Fibroblast of gingiva (primary cell): ENCODE data around the gene PCCA.
A peak's percentile ranks its signal among the peaks of the same experiment; 100 is the strongest.
"Not testable (repeated sequence)": the region's sequence is repeated elsewhere in the genome, so short reads cannot be mapped to it uniquely, and the experiment has no call there.

Experiments used
- DNase-seq: peaks from one replicate; pipeline ENCODE4 v3.0.0-alpha.2; 2011; ENCODE audit warnings: low read depth

The PCCA gene

DNA sequence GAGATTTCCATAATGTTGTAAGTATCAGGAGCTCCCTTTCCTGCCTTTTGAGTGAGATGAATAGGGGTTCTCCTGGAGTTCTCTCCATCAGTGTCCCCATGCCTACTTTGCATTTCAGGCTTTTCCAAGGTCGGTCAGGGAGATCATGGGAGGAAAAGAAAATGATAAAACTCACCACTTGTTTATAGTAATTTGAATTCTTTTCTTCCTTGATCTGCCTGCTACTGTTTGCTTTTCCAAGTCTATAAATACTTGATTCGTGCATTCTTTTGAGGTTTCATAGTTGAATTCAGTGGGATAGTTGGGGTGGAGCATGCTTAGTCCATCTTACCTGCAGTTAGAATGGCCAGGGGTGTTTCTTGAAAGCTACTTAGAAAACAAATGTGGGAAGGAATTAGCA lies 51.5 kb downstream of the PCCA start:
- DNase-seq, result no peak

DNA sequence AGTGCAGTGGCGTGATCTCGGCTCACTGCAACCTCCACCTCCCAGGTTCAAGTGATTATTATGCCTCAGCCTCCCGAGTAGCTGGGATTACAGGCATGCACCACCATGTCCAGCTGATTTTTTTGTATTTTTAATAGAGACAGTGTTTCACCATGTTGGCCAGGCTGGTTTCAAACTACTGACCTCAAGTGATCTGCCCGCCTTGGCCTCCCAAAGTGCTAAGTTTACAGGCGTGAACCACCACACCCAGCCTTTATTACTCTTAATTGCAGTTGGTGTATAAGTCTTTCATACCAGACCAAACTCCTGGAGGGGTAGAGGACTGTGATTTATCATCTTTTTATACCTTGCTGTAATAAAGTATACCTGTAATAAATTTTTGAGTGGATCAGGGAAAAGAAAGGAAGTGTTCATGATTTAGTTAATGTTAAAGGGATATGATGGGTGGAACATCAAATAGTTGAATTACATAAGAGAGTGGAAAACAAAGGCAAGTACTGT lies 52.6 kb downstream of the PCCA start:
- not testable (repeated sequence) for DNase-seq

DNA sequence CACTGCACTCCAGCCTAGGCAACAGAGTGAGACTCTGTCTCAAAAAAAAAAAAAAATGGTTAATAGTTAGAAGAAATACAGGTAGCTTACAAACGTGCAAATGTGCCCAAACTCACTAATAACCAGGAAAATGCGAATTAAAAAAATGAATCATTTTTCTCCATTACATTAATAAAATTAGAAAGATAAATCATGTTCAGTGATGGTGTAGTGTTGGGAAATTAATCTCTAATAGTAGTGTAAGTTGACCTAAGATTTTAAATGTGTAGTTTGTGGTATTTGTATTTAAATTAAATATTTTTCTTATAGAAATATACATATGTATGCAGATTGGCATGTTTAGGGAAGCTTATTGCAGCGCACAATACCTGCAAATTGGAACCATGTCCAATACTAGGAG lies 57.6 kb downstream of the PCCA start:
- DNase-seq, result no peak

DNA sequence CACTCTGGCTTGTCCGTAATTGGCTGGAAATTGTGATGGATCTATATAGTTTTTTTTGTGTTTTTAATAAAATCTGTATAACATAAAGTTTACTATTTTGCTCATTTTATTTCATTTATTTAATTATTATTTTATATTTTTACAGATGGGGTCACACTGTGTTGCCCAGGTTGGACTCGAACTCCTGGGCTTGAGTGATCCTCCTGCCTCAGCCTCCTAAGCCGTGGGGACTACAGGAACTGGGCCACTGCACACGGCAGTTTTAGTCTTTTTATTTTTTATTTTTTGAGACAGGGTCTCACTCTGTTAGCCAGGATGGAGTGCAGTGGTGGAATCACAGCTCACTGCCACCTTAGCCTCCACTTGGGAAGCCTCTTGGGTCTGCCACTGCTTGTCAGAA lies 58.9 kb downstream of the PCCA start:
- DNase-seq, result no peak

DNA sequence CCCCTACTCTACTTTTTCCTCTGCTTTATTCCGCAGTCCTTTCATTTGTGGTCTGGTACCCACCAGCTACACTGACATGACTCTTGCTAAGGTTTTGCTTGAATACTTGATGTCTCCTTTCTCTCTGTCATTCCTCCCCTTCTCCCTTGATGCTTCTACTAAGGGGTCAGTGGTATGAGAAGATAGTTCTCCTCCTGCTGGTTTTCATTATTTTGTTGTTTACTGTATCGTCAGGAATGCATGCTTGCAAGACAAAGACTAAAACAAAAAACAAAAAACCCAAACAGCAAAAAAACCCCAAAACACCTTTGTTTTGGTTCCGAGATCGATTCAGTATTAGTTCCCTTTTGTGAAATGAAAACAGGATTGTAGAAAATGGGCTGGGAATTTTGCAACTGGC lies 59.5 kb downstream of the PCCA start:
- no peak for DNase-seq

DNA sequence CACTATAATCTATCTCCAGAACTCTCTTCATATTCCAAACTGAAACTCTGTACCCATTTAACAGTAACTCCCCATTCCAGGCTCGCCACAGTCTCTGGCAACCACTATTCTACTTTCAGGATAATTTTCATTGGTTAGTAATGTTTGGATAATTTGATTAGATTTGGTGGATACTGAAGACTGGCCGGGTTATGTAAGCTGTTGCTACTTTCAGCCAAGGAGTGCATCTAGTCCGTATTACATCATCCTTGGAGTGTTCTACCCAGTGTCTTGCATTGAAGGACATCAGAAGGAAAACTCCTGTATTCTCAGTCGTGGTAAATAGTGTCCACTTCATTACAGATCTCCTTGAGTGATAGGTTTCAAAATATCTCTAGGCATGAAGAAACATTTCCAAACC lies 60.5 kb downstream of the PCCA start:
- no peak for DNase-seq

DNA sequence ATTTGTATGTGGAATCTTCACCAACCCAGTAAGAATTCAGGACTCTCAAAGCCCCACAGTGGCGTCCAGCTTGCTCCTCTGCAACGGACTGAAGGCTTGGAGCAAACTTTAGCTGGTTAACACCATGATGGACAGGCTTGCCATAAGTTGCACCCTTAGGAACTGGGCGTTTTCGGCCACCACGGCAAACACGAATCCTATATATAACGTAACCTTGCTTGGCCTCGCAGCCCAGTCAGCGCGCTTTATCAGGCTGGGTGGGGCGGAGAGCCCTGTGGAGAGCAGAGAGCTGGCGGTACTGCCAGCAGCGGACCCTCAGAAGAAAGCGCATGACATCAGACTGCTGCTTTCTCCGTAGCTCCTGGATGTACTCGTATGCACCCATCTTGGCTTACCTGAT lies 61.8 kb downstream of the PCCA start:
- DNase-seq, result not testable (repeated sequence)

DNA sequence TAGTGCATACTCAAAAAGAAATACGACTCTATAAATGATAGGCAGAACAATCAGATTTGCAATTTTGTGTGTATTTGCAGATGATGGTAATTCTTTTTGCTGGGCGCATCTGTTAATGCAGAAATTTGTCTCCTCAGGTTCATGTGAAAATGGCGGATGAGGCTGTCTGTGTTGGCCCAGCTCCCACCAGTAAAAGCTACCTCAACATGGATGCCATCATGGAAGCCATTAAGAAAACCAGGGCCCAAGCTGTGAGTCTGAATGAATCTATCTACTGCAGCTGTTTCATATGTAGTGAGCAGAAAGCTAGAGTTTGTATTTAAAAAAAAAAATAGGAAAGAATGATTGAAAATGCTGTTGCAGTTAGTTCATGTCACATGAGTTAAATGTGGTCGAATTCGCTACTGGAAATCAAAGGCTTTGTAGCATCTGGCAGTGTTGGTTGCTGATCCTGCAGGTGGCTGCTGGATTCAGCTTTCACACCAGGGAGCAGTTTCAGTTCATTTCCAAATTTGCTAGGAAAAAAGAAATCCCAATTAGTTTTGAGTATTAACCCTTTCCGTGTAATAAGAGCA lies 66.0 kb downstream of the PCCA start:
- no peak for DNase-seq

DNA sequence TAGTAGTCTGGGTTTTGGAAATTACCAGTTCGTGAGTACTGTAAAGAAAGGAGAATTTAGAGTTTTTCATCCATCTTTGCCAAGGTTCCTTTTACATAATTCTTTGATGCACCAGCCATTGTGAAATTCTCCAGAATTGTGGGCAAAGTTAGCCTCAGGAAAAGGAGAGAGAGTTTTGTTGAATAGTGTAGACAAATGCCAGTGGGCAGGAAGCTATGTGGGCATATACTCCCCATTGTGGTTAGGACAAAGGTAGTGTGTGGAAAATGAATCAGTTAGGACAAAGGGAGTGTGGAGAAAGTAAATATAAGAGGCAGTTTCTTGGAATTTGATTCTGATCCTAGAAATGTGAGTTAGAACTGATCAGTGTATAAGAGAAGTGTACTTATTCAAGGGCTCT lies 67.9 kb downstream of the PCCA start:
- peak; percentile 25 for DNase-seq

DNA sequence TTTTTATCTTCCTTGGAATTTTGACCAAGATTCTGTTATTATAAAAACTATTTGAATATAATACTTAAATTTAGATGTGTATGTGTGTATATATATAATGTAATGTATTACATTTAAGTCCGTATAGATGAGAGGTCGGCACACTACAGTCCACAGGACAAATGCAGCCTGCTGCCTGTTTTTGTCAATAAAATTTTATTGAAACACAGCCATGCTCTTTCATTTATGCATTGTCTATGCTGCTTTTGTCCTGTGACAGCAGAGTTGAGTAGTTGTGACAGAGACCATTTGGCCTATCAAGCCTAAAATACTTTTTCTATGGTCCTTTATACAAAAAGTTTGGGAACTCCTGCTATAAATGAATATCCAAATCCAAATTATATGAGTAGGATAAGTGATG lies 69.7 kb downstream of the PCCA start:
- DNase-seq, result no peak

DNA sequence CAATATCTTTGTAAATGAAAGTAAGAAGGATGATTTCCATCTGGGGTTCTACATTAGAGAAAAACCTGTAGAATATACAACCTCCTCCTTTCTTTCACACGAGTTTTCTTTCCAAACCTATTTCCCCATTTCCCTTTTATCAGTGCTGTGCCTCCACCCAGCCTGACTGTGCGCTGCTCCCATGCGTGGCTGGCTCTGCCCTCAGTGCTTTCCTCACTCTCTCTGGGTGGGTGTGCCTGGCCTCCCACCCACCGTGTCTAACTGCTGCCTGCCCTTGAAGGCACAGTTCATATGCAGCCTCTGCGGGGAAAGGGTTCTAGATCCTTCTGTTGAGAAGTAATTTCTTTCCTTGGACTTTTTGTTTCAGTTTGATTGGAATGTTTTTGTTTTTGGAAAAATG lies 70.7 kb downstream of the PCCA start:
- no peak for DNase-seq

DNA sequence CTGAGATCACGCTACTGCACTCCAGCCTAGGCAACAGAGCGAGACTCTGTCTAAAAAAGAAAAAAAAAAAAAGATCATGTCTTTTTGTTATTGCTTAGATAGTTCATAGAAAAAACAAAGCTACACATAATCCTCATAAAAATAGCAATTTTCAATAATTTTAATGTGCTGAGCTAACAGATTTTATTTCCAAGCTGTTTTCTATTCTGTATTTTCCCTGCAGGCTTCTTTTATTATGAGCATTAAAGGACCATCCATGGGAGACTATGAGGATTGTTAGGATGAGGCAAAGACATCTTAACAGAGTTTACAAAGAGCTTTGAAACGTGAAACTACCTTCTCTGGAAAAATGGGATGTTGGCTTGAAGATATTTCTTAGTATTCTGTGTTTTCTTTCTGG lies 71.6 kb downstream of the PCCA start:
- DNase-seq, result no peak

DNA sequence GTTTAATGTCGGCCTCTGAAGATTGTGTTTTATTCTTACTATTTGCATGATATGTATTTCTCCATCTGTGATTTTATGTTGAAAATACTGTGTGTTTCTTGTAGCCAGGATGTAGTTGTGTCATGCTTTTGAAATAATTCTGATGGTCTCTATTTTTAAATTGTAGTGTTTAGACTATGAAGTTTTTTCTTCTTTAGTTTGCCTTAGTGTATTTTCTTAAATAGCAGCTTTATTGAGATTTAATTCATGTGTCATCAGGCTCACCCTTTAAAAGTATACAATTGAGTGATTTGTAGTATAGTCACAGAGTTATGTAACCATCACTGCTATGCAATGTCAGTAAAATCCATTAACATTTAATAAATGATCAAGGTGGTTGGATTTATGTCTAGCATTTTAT lies 74.5 kb downstream of the PCCA start:
- DNase-seq, result no peak

DNA sequence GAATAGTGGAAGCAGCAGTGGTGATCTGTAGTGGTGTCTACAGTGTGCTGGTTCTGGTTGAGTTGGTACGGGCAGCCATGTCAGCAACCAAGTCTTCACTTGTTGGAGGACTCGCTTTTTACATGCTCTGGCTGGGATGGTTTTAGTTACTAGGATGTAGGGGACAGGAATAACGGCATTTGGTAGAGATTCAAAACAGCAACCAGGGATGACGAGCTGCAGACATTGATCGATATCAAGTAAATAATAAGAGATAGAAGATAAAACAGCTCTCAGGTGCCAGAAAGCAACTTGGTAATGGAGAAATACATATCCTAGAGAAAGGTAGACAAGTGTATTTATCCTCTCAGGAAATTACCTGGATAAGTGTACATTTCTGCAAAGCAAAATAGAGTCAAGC lies 84.3 kb downstream of the PCCA start:
- no peak for DNase-seq

DNA sequence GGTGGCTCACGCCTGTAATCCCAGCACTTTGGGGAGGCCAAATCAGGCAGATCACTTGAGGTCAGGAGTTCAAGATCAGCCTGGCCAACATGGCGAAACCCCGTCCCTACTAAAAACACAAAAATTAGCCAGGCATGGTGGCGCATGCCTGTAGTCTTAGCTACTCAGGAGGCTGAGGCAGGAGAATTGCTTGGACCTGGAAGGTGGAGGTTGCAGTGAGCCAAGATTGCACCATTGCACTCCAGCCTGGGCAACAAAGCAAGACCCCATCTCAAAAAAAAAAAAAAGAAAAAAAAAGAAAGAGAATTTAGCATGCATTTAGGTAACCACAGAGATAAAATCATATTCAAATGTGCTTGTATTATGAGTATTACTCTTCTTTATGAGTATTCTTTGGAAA lies 85.6 kb downstream of the PCCA start:
- DNase-seq, result not testable (repeated sequence)

DNA sequence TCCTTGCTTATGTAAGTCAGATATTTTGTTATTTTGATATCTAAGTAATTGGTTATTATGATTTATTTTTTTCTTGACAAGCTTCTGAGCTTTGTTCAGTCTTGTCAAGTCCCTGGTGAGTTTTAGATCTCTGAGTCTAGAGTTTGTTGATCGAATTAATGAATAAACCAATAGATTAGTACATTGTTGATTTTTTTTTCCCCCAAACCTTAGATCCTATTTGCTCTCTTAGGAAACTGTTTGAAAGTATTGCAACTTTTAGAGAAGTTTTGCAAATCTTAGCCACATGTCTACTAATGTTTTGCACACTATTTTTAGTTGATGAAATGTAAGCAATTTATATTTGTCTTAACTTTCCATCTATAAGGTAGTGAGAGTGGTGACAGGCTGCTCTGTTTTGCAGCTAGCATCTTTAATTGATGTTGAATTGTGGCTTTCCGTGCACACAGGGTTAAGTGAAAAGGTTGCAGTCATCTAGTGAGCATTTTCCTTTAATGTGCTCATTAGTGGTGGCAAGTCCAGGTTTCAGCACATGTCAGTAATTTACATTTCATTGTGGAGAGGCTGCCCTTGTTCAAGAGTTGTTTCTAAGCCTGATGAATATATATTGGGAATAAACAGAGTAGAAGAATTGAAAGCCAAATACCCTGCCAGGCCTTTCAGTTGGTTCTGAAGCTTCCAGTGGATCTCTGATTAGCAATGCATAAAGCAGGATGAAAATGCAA lies 86.3 kb downstream of the PCCA start:
- peak; percentile 4 for DNase-seq

DNA sequence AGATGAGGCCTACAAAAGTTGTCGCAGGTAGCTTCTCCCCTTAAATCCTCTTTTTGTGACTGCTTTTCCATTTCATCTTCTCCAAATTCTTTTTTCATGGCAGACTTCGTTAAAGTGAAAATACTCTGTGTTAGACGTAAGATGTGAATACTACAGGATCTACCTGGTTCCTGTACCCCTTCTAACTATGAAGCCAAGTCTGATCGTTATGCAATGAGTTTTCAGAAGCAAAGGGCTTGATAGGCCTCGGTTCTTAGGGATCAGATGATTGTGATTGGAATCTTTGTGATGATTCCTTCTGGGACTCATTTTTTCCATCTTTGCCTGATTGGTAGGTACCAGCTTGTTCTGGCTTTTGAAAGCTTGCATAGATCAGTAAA lies 86.9 kb downstream of the PCCA start:
- no peak for DNase-seq

DNA sequence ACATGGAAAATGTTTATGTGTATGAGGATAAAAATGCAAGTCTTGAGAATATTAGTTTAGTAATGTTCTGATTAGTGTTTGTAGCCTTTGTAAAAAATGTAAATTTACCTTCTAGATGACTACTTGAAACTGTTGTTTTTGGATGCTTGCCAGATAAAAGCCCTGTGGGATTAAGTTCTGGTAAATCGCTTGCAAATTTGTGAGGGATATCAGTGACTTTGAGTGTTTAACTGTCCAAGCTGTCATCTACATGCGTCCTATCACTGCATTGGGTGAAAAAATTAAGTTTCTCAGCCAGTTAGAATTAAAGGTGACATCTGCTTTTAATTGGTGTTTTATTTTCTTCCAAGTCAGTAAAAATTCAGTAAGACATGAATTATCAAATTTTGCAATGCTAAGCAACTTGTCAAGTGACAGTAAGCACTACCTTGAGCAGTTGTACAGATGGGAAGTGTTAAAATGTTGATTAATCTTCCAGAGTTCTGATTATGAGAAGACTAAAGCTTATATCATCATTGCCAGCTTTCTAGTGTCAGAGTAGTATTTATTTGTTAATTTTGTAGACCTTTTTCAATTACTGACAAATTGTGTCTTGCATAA lies 88.0 kb downstream of the PCCA start:
- DNase-seq, result peak; percentile 37

DNA sequence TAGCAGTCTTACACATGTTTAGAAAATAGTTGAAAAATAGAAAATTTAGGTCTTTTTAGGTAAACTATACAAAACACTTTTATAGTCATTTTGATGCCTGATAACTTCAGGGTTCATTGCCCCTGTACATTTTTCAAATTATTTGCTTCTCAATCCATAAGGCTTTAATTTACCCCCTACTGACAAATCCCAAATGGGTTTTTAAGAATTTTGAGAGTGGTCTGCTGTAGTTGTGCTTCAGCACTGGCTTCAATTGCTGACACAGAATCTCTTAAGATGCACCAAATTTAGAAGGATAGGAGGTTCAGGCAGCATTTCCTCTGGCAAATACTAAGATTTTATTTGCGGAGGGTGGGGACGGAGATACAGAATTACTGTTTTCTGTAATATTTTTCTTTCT lies 89.4 kb downstream of the PCCA start:
- no peak for DNase-seq

DNA sequence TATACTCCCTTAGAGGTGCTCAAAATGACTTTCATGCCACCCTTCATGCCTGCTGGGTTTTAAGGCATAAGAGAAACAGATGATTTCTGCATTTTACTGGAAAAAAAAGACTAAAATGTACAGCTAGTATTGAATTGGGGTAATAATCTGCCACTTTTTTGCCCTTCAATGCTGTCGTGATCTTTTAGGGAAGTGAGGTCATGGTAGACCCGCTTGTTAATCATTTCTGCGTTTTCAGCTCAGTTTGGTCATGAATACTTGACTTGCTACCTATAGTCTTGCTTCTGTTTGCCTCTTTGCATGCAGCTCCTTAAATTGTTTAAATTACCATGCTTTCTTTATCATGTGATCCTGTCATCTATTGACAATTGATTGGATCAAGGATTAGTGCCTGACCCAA lies 90.4 kb downstream of the PCCA start:
- no peak for DNase-seq

DNA sequence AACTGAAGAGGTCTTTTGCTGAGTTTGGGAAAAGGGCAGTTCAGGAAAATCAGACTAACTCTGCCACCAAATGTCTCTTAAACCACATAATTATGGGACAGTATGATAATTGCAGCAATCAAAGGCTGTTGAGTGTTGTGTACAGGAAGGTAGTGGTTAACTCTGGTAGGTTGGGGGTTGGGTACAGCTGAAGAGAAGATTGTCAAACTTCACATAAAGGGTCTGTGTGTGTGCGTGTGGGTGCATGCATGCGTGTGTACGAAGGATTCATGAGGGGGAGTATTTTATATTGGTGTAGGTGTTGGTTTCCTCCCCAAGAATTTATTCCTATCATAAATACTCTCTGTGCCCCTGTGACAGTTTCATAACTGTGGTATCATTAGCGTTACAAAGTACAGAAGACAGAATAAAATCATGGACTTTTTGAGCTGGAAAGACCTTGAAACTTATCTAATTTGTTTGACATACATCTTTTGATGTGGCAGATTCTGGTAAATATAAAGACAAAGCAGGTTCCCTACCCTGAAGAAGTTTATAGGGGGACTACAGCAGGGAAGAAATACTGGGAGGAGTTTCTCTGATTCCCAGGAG lies 94.1 kb downstream of the PCCA start:
- no peak for DNase-seq

DNA sequence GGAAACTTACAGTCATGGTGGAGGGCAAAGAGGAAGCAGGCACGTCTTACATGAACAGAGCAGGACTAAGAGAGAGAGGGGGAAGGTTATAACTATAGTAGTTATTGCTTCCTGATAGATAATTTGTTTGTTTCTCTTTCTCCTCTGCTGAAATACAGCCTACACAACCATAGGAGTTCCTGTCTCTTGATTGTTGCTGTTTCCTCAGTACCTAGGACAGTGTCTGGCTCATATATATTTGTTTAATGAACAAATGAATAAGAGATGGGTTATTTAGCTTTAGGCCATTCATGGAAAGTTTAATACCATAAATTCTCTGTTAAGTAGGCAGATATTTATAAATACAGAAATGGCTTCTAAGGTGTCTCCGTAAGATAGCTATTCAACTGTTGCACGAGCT lies 95.2 kb downstream of the PCCA start:
- DNase-seq, result no peak

DNA sequence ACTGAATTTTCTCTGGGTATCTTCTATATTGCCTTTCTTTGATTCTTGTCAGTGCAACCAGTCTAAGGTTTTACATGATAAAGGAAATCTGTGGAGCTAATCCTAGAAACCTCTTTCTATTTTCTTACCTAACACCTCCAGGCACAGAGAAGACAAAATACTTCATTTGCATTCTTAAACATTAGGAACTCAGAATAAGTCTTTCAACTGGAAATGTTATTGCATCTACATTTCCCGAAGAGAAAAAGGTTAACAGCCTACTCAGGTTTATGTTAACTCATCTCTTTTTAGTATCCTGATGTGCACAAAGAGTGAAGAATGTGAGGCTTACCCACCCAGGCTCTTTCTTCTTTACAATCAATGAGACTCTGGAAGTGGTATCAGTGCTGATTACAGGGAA lies 106.7 kb downstream of the PCCA start:
- DNase-seq, result no peak
